TTC549 (cell line): ENCODE measurements around the gene STRADA.
"Not testable (repeated sequence)": the region's sequence is repeated elsewhere in the genome, so short reads cannot be mapped to it uniquely, and the experiment has no call there.

Experiments
- FAIRE-seq: peaks from 2 replicates; lab custom pipeline; 2012; peaks lifted over from hg19 to GRCh38; lab: Jason Lieb, UNC

STRADA gene

GRCh38 chr17:63753215-63753614 lies 11.6 kb upstream of the STRADA start:
- FAIRE-seq: no peak

GRCh38 chr17:63752707-63753106 lies 11.1 kb upstream of the STRADA start:
- no peak for FAIRE-seq

- FAIRE-seq: no peak
These were observed 10.2 kb upstream of the STRADA start for GRCh38 chr17:63751806-63752205.

- no peak for FAIRE-seq
These were observed 524 bp downstream of the STRADA start for GRCh38 chr17:63741143-63741407.

GRCh38 chr17:63740464-63741142 lies 996 bp downstream of the STRADA start:
- no peak for FAIRE-seq

- no peak for FAIRE-seq
These were observed 5.9 kb downstream of the STRADA start for GRCh38 chr17:63735691-63736090.

GRCh38 chr17:63722403-63722802 lies 19.2 kb downstream of the STRADA start:
- FAIRE-seq: no peak

- FAIRE-seq: not testable (repeated sequence)
These were observed 21.4 kb downstream of the STRADA start for GRCh38 chr17:63720194-63720593.

GRCh38 chr17:63718988-63719387 lies 22.6 kb downstream of the STRADA start:
- FAIRE-seq: no peak

GRCh38 chr17:63716426-63716825 lies 25.2 kb downstream of the STRADA start:
- no peak for FAIRE-seq

- no peak for FAIRE-seq
These were observed 26.9 kb downstream of the STRADA start for GRCh38 chr17:63714550-63715277.

- FAIRE-seq: no peak
These were observed 32.5 kb downstream of the STRADA start for GRCh38 chr17:63709110-63709509.

GRCh38 chr17:63707151-63707550 lies 34.4 kb downstream of the STRADA start:
- FAIRE-seq: no peak

- FAIRE-seq: no peak
These were observed 35.1 kb downstream of the STRADA start for GRCh38 chr17:63706336-63707082.

- no peak for FAIRE-seq
These were observed 35.9 kb downstream of the STRADA start for GRCh38 chr17:63705657-63706056.

- FAIRE-seq: no peak
These were observed 36.8 kb downstream of the STRADA start for GRCh38 chr17:63704836-63705235.

GRCh38 chr17:63704259-63704576 lies 37.4 kb downstream of the STRADA start:
- no peak for FAIRE-seq

- no peak for FAIRE-seq
These were observed 37.9 kb downstream of the STRADA start for GRCh38 chr17:63703556-63704258.

- no peak for FAIRE-seq
These were observed 38.6 kb downstream of the STRADA start for GRCh38 chr17:63703029-63703428.

- FAIRE-seq: no peak
These were observed 38.9 kb downstream of the STRADA start for GRCh38 chr17:63702721-63703015.

- FAIRE-seq: no peak
These were observed 39.5 kb downstream of the STRADA start for GRCh38 chr17:63701868-63702720.

GRCh38 chr17:63701456-63701820 lies 40.2 kb downstream of the STRADA start:
- no peak for FAIRE-seq
